Measurements from ENCODE around the gene AFF3.

The AFF3 gene

GRCh38 chr2:99808361-99809200 is 333.8 kb downstream of the AFF3 start:
- peaks cover 16% of the 10 kb centered on the region for H3K4me1 ChIP-seq
- H4K20me1 ChIP-seq = no peaks in the 10 kb centered on the region
- no peak overlapping the region for H3K27ac ChIP-seq
- peaks cover 4% of the 10 kb centered on the region; the same call in 1 of the 2 replicates for H3K9me3 ChIP-seq
- no peaks in the 10 kb centered on the region for H3K27me3 ChIP-seq
- no peak overlapping the region for H3K9ac ChIP-seq
- no peak for TF ChIP-seq Cebpa-rat (IDR thresholded peaks at IDR 0.05)
- no peaks in the 10 kb centered on the region for H3K36me3 ChIP-seq
- no peak overlapping the region for H3K4me3 ChIP-seq
- H3K4me2 ChIP-seq = no peak overlapping the region

DNA sequence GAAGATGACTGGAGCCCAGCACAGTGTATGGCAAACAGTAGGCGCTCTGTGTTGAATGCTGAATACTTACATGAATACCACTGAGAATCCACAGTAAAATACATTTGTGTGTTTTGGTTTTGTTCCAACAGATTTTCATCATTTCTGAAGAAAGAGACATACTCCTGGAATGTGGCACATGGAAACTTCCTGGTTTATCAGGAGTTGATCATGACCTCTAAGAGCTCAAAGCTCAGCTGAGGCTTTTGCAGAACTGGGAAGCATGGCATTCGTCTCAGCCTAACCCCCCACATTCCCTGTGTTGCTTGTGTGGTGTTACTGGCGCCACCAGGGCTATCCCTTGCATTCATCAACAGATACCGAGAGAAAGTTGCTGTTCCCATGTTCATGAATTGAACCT is 335.6 kb downstream of the AFF3 start:
- TF ChIP-seq Cebpa-rat (IDR thresholded peaks at IDR 0.05) = no peak
- no peaks in the 10 kb centered on the region for H3K27me3 ChIP-seq
- H3K9me3 ChIP-seq = peaks cover 8% of the 10 kb centered on the region; the same call in 1 of the 2 replicates
- H3K4me2 ChIP-seq = no peak overlapping the region
- no peak overlapping the region for H3K9ac ChIP-seq
- H3K27ac ChIP-seq = no peak overlapping the region
- H3K4me1 ChIP-seq = peaks cover 16% of the 10 kb centered on the region
- no peaks in the 10 kb centered on the region for H3K36me3 ChIP-seq
- H4K20me1 ChIP-seq = no peaks in the 10 kb centered on the region
- H3K4me3 ChIP-seq = no peak overlapping the region

- H3K4me2 ChIP-seq = no peak overlapping the region
- H3K36me3 ChIP-seq = no peaks in the 10 kb centered on the region
- H3K4me3 ChIP-seq = no peak overlapping the region
- H3K27ac ChIP-seq = no peak overlapping the region
- H3K4me1 ChIP-seq = peaks cover 16% of the 10 kb centered on the region
- TF ChIP-seq Cebpa-rat (IDR thresholded peaks at IDR 0.05) = no peak
- no peaks in the 10 kb centered on the region for H4K20me1 ChIP-seq
- H3K9me3 ChIP-seq = peaks cover 8% of the 10 kb centered on the region; the same call in 1 of the 2 replicates
- H3K9ac ChIP-seq = no peak overlapping the region
- H3K27me3 ChIP-seq = no peaks in the 10 kb centered on the region
Observed at GRCh38 chr2:99805930-99806476, 336.4 kb downstream of the AFF3 start.

GRCh38 chr2:99803846-99804245 is 338.5 kb downstream of the AFF3 start:
- TF ChIP-seq Cebpa-rat (IDR thresholded peaks at IDR 0.05) = no peak
- Histone ChIP-seq H3K9ac (no peak overlapping the region), H3K9me3 (peaks cover 8% of the 10 kb centered on the region; the same call in 1 of the 2 replicates), H3K4me1 (peaks cover 16% of the 10 kb centered on the region), H3K4me3 (no peak overlapping the region), H4K20me1 (peaks cover 6% of the 10 kb centered on the region; the same call in 1 of the 2 replicates), H3K4me2 (no peak overlapping the region), H3K36me3 (no peaks in the 10 kb centered on the region), H3K27ac (no peak overlapping the region), H3K27me3 (no peaks in the 10 kb centered on the region)

DNA sequence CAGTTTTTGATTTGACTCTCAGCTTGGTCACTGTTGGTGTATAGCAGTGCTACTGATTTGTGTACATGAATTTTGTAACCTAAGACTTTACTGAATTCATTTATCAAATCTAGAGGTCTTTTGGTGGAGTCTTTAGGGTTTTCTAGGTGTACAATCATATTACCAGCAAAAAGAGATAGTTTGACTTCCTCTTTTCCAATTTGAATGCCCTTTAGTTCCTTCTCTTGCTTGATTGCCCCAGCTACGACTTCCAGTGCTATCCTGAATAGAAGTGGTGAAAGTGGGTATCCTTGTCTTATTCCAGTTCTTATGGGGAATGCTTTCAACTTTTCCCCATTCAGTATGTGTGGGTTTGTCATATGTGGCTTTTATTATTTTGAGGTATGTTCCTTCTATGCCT is 339.7 kb downstream of the AFF3 start:
- Histone ChIP-seq H3K27me3 (no peaks in the 10 kb centered on the region), H3K27ac (no peak overlapping the region), H3K4me1 (peaks cover 16% of the 10 kb centered on the region), H3K9ac (no peak overlapping the region), H3K36me3 (no peaks in the 10 kb centered on the region), H3K4me3 (no peak overlapping the region), H3K4me2 (no peak overlapping the region), H4K20me1 (peaks cover 6% of the 10 kb centered on the region; the same call in 1 of the 2 replicates), H3K9me3 (peaks cover 11% of the 10 kb centered on the region; the same call in 1 of the 2 replicates)
- TF ChIP-seq Cebpa-rat (IDR thresholded peaks at IDR 0.05) = no peak

GRCh38 chr2:99801327-99801901 is 341.0 kb downstream of the AFF3 start:
- Histone ChIP-seq H3K27me3 (no peaks in the 10 kb centered on the region), H3K9ac (no peak overlapping the region), H4K20me1 (peaks cover 6% of the 10 kb centered on the region; the same call in 1 of the 2 replicates), H3K9me3 (peaks cover 24% of the 10 kb centered on the region), H3K36me3 (peaks cover 6% of the 10 kb centered on the region; the same call in 1 of the 2 replicates), H3K27ac (no peak overlapping the region), H3K4me2 (no peak overlapping the region), H3K4me3 (no peak overlapping the region), H3K4me1 (peaks cover 16% of the 10 kb centered on the region)
- TF ChIP-seq Cebpa-rat (IDR thresholded peaks at IDR 0.05) = no peak

GRCh38 chr2:99797475-99797874 is 344.9 kb downstream of the AFF3 start:
- Histone ChIP-seq H3K9ac (no peak overlapping the region), H3K36me3 (peaks cover 8% of the 10 kb centered on the region; the same call in 1 of the 2 replicates), H3K4me2 (no peak overlapping the region), H3K27ac (no peak overlapping the region), H3K4me3 (no peak overlapping the region), H3K4me1 (no peaks in the 10 kb centered on the region), H4K20me1 (peaks cover 6% of the 10 kb centered on the region; the same call in 1 of the 2 replicates), H3K9me3 (peaks cover 26% of the 10 kb centered on the region), H3K27me3 (no peaks in the 10 kb centered on the region)
- no peak for TF ChIP-seq Cebpa-rat (IDR thresholded peaks at IDR 0.05)

DNA sequence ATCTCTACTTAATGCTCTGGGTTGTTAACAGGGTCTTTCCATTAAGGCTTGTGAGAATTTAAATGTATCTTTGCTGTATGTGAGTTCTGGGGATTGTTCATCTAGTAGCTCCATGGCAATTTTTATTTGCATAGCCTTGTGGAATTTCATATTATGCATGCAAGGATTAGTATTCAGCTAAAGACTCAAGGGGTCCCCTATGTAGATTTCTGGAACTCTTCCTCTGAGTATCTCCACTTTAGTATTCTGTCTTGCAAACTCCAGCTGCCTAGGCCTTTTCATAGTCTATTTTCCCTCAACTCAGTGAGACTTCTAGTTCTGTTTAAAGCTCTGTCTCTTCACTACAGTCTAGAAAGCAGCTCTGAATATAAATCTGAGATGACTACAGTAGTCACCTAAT is 348.0 kb downstream of the AFF3 start:
- TF ChIP-seq Cebpa-rat (IDR thresholded peaks at IDR 0.05) = no peak
- H3K27me3 ChIP-seq = no peaks in the 10 kb centered on the region
- H3K4me3 ChIP-seq = no peak overlapping the region
- no peak overlapping the region for H3K27ac ChIP-seq
- peaks cover 6% of the 10 kb centered on the region; the same call in 1 of the 2 replicates for H3K4me1 ChIP-seq
- no peaks in the 10 kb centered on the region for H4K20me1 ChIP-seq
- H3K36me3 ChIP-seq = peaks cover 8% of the 10 kb centered on the region
- peaks cover 26% of the 10 kb centered on the region for H3K9me3 ChIP-seq
- no peak overlapping the region for H3K4me2 ChIP-seq
- no peak overlapping the region for H3K9ac ChIP-seq

DNA sequence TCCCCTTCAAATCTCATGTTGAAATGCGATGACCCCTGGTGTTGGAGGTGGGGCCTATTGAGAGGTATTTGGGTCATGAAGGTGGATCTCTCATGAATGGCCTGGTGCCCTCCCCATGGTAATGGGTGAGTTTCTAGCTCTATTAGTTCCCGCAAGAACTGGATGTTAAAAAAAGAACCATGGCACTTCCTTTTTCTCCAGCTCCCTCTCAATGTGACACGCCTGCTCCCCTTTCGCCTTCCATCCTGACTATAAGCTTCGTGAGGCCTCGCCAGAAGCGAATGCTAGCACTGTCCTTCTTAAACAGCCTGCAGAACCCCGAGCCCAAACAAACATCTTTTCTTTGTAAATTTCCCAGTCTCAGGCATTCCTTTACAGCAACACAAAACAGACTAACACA is 349.4 kb downstream of the AFF3 start:
- Histone ChIP-seq H3K4me3 (no peak overlapping the region), H3K4me2 (no peak overlapping the region), H4K20me1 (no peaks in the 10 kb centered on the region), H3K27ac (no peak overlapping the region), H3K27me3 (no peaks in the 10 kb centered on the region), H3K9ac (no peak overlapping the region), H3K4me1 (peaks cover 7% of the 10 kb centered on the region; the same call in 1 of the 2 replicates), H3K9me3 (peaks cover 26% of the 10 kb centered on the region), H3K36me3 (peaks cover 8% of the 10 kb centered on the region)
- TF ChIP-seq Cebpa-rat (IDR thresholded peaks at IDR 0.05) = no peak

DNA sequence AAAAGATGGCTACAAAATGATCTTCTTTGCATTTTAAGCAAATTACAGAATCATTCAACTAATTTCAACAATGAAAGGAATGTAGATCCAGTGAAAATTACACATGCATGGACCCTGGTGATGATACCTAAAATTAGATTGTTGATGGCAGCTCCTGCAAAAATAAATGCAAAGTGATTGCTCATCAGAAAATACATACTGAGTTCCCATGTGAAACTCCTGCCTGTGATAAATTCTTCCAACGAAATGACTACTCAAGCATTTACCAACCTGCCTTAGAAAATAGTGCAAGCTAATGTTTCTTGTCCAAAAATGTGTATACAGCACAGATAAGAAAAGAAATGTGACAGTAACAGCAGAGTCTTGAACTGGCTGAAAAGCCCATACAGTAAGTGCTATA is 352.5 kb downstream of the AFF3 start:
- Histone ChIP-seq H3K9me3 (no peaks in the 10 kb centered on the region), H3K27ac (no peak overlapping the region), H3K4me3 (no peak overlapping the region), H4K20me1 (no peaks in the 10 kb centered on the region), H3K27me3 (no peaks in the 10 kb centered on the region), H3K9ac (no peak overlapping the region), H3K4me1 (peaks cover 7% of the 10 kb centered on the region; the same call in 1 of the 2 replicates), H3K4me2 (no peak overlapping the region), H3K36me3 (peaks cover 3% of the 10 kb centered on the region; the same call in 1 of the 2 replicates)
- TF ChIP-seq Cebpa-rat (IDR thresholded peaks at IDR 0.05) = no peak

Measured in BLaER1 (cell line).